RWPE1 (cell line): Measurements from ENCODE around the gene GBX2.

Experiments used
- CTCF ChIA-PET: fragments of 350-600 bp; sonication (Branson Sonifier 250); formaldehyde crosslinking; extraction: SDS; loops from one replicate; lab custom pipeline; 2021; lab: Yijun Ruan, JAX
- POLR2A ChIA-PET: fragments of 400-600 bp; formaldehyde crosslinking; extraction: SDS; loops from one replicate; lab custom pipeline; 2020; ENCODE audit warnings: antibody characterized with exemption; ENCODE audit not compliant: low non-redundant PET; lab: Yijun Ruan, JAX
- DNase-seq: peaks from one replicate; pipeline ENCODE4 v3.0.0; 2012; ENCODE audit warnings: low spot score
- H3K27ac ChIP-seq: fragments of 450-650 bp; 2 replicates; pipeline ENCODE4 v1.5.1; 2017
- CTCF ChIP-seq: fragments of 450-650 bp; conservative IDR thresholded peaks from 2 replicates; pipeline ENCODE4 v1.5.1; 2017; ENCODE audit warnings: low read depth, mild to moderate bottlenecking

Gene GBX2

GRCh38 chr2:236193026-236193425 is 24.8 kb upstream of the GBX2 start:
- no peak for TF ChIP-seq CTCF
- POLR2A ChIA-PET: no interaction called here
- no peak overlapping the region for H3K27ac ChIP-seq
- CTCF ChIA-PET: interaction anchor here (1.3 kb wide), 1 partner anchor 13 kb away, joined by 4 read pairs; no protein-coding TSS in a partner anchor
- DNase-seq: no peak

GRCh38 chr2:236190674-236191073 is 22.5 kb upstream of the GBX2 start:
- ChIA-PET POLR2A (no interaction called here), CTCF (no interaction called here)
- DNase-seq: no peak
- no peak overlapping the region for H3K27ac ChIP-seq
- TF ChIP-seq CTCF: no peak

GRCh38 chr2:236184701-236185100 is 16.5 kb upstream of the GBX2 start:
- no peak for TF ChIP-seq CTCF
- H3K27ac ChIP-seq: no peak overlapping the region
- CTCF ChIA-PET: interaction anchor here (0.7 to 1.6 kb wide), 2 partner anchors 406 to 439 kb away, joined by 5 read pairs; no protein-coding TSS in a partner anchor
- POLR2A ChIA-PET: no interaction called here
- DNase-seq: no peak

- DNase-seq: peak; percentile 75
- no peak overlapping the region for H3K27ac ChIP-seq
- CTCF ChIA-PET: interaction anchor here (0.6 to 4.8 kb wide), 12 partner anchors 8 to 1514 kb away, joined by 3 to 47 read pairs (median 3); no protein-coding TSS in a partner anchor
- TF ChIP-seq CTCF: peak; percentile 79
- POLR2A ChIA-PET: no interaction called here
Measured at GRCh38 chr2:236180831-236181453, 12.8 kb upstream of the GBX2 start.

GRCh38 chr2:236180076-236180816 is 12.1 kb upstream of the GBX2 start:
- no peak for TF ChIP-seq CTCF
- ChIA-PET CTCF (interaction anchor here (0.6 to 4.8 kb wide), 13 partner anchors 9 to 953 kb away, joined by 3 to 47 read pairs (median 4); no protein-coding TSS in a partner anchor), POLR2A (no interaction called here)
- H3K27ac ChIP-seq: peak overlapping the region; percentile 68; the same call in 1 of the 2 replicates
- DNase-seq: peak; percentile 81

GRCh38 chr2:236179236-236180075 is 11.3 kb upstream of the GBX2 start:
- ChIA-PET POLR2A (no interaction called here), CTCF (interaction anchor here (0.6 to 4.8 kb wide), 8 partner anchors 8 to 400 kb away, joined by 3 to 47 read pairs (median 4); no protein-coding TSS in a partner anchor)
- DNase-seq: no peak

More at GRCh38 chr2:236179236-236180075, 11.3 kb upstream of the GBX2 start:
- no peak for TF ChIP-seq CTCF
- peak overlapping the region; percentile 68 for H3K27ac ChIP-seq
